Neural progenitor cell (in vitro differentiated cells): ENCODE results near the gene CDK10.

ENCODE experiments used
- CTCF ChIP-seq: fragments of 200-600 bp; sonication (generic); IDR thresholded peaks from 2 replicates; pipeline ENCODE4 v1.5.1; 2017; ENCODE audit warnings: antibody characterized with exemption, mild to moderate bottlenecking
- EZH2 ChIP-seq: fragments of 200-600 bp; sonication (generic); IDR thresholded peaks from 2 replicates; pipeline ENCODE4 v1.6.1; 2017; ENCODE audit warnings: antibody characterized with exemption, mild to moderate bottlenecking, moderate library complexity
- EZH2phosphoT487 ChIP-seq: fragments of 200-600 bp; sonication (generic); IDR thresholded peaks from 2 replicates; pipeline ENCODE4 v1.6.1; 2017; ENCODE audit warnings: antibody characterized with exemption

DNA sequence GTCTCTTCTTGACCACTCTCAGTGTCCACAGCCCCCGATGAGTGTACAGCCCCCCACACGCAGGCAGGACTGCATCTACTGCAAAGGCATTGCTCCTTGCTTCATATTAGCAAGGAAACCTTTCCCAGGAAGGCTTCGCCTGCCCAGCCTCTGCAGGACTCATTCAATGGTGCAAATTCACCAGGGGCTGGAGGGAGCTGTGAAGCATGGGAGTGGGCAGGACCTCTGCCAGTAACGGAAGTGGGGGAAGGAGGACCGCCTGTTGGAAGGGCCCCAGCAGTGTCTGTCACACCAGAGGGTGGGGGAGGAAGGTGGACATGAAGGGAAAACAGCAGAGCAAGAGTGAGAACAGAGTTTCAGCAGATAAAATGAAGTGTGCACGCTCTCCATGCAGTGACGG lies 26.3 kb upstream of the CDK10 start:
- TF ChIP-seq CTCF, result no peak
- TF ChIP-seq EZH2phosphoT487, result no peak
- no peak for TF ChIP-seq EZH2
